ENCODE data around the gene GASK1A. TPM values are rescaled to one million over a fixed set of nuclear protein-coding genes. Genes with fewer than 3 reads are reported as not detected.

The GASK1A gene
- total RNA-seq, 1 donor from 2014 or later = not detected

- Mint-ChIP-seq H3K27ac (ENCODE audit: unreplicated experiment) (no peak overlapping the region), H3K27me3 (ENCODE audit: unreplicated experiment) (no peaks in the 10 kb centered on the region), H3K4me1 (ENCODE audit: unreplicated experiment) (no peaks in the 10 kb centered on the region), H3K9me3 (ENCODE audit: unreplicated experiment) (no peaks in the 10 kb centered on the region), H3K36me3 (ENCODE audit: unreplicated experiment) (no peaks in the 10 kb centered on the region), H3K4me3 (ENCODE audit: unreplicated experiment) (no peak overlapping the region)
- DNase-seq (ENCODE audit: extremely low spot score, unreplicated experiment) = peak; percentile 72
- TF ChIP-seq, protein P1, sequence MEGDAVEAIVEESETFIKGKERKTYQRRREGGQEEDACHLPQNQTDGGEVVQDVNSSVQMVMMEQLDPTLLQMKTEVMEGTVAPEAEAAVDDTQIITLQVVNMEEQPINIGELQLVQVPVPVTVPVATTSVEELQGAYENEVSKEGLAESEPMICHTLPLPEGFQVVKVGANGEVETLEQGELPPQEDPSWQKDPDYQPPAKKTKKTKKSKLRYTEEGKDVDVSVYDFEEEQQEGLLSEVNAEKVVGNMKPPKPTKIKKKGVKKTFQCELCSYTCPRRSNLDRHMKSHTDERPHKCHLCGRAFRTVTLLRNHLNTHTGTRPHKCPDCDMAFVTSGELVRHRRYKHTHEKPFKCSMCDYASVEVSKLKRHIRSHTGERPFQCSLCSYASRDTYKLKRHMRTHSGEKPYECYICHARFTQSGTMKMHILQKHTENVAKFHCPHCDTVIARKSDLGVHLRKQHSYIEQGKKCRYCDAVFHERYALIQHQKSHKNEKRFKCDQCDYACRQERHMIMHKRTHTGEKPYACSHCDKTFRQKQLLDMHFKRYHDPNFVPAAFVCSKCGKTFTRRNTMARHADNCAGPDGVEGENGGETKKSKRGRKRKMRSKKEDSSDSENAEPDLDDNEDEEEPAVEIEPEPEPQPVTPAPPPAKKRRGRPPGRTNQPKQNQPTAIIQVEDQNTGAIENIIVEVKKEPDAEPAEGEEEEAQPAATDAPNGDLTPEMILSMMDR (IDR thresholded peaks at IDR 0.05) = no peak
Measured at GRCh38 chr3:43072361-43072760, 93.2 kb downstream of the GASK1A start.

DNA sequence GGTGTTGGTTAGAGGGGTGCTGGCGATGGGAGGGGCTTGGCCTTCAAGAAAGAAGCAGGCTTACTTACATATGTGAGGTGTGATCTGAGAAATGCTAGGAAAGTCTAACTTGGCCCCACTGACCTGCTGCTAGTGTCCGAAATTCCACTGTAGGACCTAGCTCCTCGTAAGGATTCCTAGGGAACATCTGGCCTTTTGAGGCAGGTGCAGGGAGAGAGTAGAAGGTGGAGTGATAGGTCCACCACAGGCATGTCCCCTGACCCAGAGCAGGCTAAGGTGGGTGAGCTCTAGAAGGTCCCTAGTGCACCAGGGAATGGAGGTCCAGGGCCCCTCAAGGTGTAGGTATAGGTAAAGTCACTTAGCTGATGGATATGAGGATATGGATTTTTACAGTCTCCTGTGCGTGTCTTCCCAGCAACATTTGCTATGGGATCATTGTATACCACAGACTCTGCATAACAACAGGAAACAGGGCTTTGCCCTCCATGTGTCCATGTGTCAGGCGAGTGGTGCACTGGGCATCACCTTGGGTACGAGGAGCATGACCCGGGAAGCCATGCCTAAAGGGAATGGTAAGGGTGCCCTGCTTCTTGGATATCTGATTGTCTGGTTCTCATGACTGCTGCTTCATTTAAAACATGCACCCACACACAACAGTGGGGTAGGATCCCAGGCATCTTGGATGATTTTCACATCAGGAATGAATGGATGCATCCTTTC lies 94.2 kb downstream of the GASK1A start:
- TF ChIP-seq, protein P1 (IDR thresholded peaks at IDR 0.05) = no peak
- H3K36me3 Mint-ChIP-seq (ENCODE audit: unreplicated experiment) = peaks cover 3% of the 10 kb centered on the region
- DNase-seq (ENCODE audit: extremely low spot score, unreplicated experiment) = no peak
- no peak overlapping the region for H3K4me3 Mint-ChIP-seq (ENCODE audit: unreplicated experiment)
- no peak overlapping the region for H3K27ac Mint-ChIP-seq (ENCODE audit: unreplicated experiment)
- no peaks in the 10 kb centered on the region for H3K9me3 Mint-ChIP-seq (ENCODE audit: unreplicated experiment)
- H3K27me3 Mint-ChIP-seq (ENCODE audit: unreplicated experiment) = no peaks in the 10 kb centered on the region
- no peaks in the 10 kb centered on the region for H3K4me1 Mint-ChIP-seq (ENCODE audit: unreplicated experiment)

GRCh38 chr3:43073836-43074220 lies 94.7 kb downstream of the GASK1A start:
- H3K27ac Mint-ChIP-seq (ENCODE audit: unreplicated experiment) = no peak overlapping the region
- no peaks in the 10 kb centered on the region for H3K9me3 Mint-ChIP-seq (ENCODE audit: unreplicated experiment)
- DNase-seq (ENCODE audit: extremely low spot score, unreplicated experiment) = no peak
- no peak overlapping the region for H3K4me3 Mint-ChIP-seq (ENCODE audit: unreplicated experiment)
- peaks cover 5% of the 10 kb centered on the region for H3K36me3 Mint-ChIP-seq (ENCODE audit: unreplicated experiment)
- TF ChIP-seq, protein P1 (IDR thresholded peaks at IDR 0.05) = no peak
- H3K27me3 Mint-ChIP-seq (ENCODE audit: unreplicated experiment) = no peaks in the 10 kb centered on the region
- no peaks in the 10 kb centered on the region for H3K4me1 Mint-ChIP-seq (ENCODE audit: unreplicated experiment)

- Mint-ChIP-seq H3K27me3 (ENCODE audit: unreplicated experiment) (no peaks in the 10 kb centered on the region), H3K36me3 (ENCODE audit: unreplicated experiment) (peaks cover 7% of the 10 kb centered on the region), H3K4me1 (ENCODE audit: unreplicated experiment) (no peaks in the 10 kb centered on the region), H3K9me3 (ENCODE audit: unreplicated experiment) (no peaks in the 10 kb centered on the region), H3K4me3 (ENCODE audit: unreplicated experiment) (no peak overlapping the region), H3K27ac (ENCODE audit: unreplicated experiment) (no peak overlapping the region)
- TF ChIP-seq, protein P1 (IDR thresholded peaks at IDR 0.05) = no peak
- no peak for DNase-seq (ENCODE audit: extremely low spot score, unreplicated experiment)
Measured at GRCh38 chr3:43074482-43074881, 95.4 kb downstream of the GASK1A start.

DNA sequence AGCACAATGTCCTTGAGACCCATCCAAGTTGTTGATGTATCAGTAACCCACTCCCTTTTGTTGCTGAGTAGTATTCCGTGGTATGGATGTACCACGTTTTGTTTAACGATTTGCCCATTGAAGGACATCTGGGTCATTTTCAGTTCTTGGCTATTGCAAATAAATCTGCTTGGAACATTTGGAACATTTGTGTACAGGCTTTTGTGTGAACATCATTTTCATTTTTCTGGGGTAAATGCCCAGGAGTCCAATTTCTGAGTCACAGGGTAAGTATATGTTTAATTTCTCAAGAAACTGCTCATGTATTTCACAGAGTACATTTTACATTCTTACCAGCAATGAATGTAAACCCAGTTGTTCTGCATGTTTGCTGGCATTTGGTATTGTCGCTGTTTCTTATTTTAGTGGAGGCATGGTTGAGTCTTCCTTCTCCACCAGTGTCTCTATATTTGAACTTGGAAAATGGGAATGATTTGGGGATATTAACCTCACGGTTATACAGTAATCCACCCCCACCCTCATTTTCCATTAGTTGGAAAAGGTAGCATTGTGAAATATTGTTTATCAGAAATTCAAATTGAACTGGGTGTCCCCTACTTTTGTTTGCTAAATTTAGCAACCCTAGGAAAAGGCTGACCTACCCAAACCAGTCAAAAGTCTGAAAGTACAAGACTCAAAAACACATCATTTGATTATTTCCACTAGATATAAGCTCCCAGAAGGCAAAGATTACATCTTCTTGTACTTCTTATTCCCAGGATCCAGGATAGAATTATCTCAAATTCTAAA lies 96.0 kb downstream of the GASK1A start:
- no peak for DNase-seq (ENCODE audit: extremely low spot score, unreplicated experiment)
- H3K9me3 Mint-ChIP-seq (ENCODE audit: unreplicated experiment) = no peaks in the 10 kb centered on the region

More for the DNA sequence above, 96.0 kb downstream of the GASK1A start:
- no peak overlapping the region for H3K27ac Mint-ChIP-seq (ENCODE audit: unreplicated experiment)
- no peaks in the 10 kb centered on the region for H3K4me1 Mint-ChIP-seq (ENCODE audit: unreplicated experiment)
- TF ChIP-seq, protein P1 (IDR thresholded peaks at IDR 0.05) = no peak
- no peak overlapping the region for H3K4me3 Mint-ChIP-seq (ENCODE audit: unreplicated experiment)
- peaks cover 11% of the 10 kb centered on the region for H3K36me3 Mint-ChIP-seq (ENCODE audit: unreplicated experiment)
- H3K27me3 Mint-ChIP-seq (ENCODE audit: unreplicated experiment) = no peaks in the 10 kb centered on the region
